ENCODE data around the gene HYOU1. TPM values are rescaled to one million over a fixed set of nuclear protein-coding genes. Genes with fewer than 3 reads are reported as not detected.

Gene HYOU1
- total RNA-seq, 4 donors from 2014 or later: 21.8 to 47.0 (median 33.0) TPM

DNA sequence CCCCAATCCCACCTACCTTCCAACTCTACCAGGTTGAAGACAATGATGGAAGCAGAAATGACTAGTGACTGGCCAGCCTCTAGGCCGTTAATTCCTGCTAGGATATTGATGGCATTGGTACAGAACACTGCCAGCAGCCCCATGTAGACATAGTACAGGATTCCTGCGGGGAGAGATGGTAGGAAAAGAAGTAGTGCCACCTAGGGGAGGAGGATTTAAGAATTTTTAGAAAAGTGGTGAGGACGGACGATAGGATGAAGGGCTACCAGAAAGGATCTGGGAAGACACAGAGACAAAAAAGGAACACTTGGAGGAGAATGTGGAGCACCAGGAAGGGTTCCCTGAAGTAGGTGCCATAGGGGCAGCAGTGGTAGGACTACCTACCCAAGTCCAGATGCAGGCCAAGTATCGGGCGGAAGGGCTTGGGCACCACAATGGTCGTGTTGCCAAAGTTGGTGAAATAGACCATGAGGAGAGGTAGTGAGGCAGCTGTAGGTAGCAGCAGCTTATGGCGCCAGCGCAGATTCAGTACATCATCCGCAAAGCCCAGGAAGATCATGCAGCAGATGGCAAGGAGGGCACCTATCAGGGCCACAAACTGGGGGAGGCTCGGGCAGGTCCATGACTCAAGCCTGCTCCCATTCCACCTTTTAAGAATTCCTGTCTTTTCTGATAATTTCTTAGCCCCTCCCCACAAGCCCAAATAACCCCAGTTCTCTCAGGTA, 43.4 kb upstream of the HYOU1 start:
- TF ChIP-seq, protein P1, sequence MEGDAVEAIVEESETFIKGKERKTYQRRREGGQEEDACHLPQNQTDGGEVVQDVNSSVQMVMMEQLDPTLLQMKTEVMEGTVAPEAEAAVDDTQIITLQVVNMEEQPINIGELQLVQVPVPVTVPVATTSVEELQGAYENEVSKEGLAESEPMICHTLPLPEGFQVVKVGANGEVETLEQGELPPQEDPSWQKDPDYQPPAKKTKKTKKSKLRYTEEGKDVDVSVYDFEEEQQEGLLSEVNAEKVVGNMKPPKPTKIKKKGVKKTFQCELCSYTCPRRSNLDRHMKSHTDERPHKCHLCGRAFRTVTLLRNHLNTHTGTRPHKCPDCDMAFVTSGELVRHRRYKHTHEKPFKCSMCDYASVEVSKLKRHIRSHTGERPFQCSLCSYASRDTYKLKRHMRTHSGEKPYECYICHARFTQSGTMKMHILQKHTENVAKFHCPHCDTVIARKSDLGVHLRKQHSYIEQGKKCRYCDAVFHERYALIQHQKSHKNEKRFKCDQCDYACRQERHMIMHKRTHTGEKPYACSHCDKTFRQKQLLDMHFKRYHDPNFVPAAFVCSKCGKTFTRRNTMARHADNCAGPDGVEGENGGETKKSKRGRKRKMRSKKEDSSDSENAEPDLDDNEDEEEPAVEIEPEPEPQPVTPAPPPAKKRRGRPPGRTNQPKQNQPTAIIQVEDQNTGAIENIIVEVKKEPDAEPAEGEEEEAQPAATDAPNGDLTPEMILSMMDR (IDR thresholded peaks at IDR 0.05): no peak
- TF ChIP-seq POLR2A (IDR thresholded peaks at IDR 0.05): no peak
- WGBS, 2 donors: 35 to 44% methylated on average over 8 to 11 of the region's 11 CpGs
- H3K4me3 ChIP-seq (ENCODE audit: low read depth, poor library complexity, severe bottlenecking): no peak overlapping the region
- DNase-seq (ENCODE audit: low spot score in 2 of 2): no peak
- intact Hi-C loops (cut with DNase I; ENCODE audit: low total_unique reads): no loop called here

DNA sequence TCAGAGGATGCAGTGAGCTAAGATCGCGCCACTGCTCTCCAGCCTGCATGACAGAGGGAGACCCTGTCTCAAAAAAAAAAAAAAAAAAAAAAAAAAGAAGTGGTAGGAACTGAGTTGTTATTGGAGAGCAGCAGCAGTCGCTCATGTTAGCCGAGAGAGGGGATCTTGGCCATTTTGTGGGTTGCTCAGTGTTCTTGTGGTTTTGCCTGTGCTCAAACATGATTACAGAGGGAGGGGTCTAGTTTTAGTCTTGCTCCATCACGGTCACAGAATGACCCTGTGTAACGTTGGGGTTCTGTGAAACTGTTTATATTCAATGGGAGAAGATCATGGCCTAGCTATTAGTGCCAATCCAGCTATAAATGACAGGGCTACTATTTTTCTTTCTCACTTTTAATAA, 42.7 kb upstream of the HYOU1 start:
- intact Hi-C loops (cut with DNase I; ENCODE audit: low total_unique reads): no loop called here
- 83 to 84% methylated on average over 6 of the region's 6 CpGs for whole genome bisulfite sequencing, 2 donors
- TF ChIP-seq, protein P1 (IDR thresholded peaks at IDR 0.05): no peak
- TF ChIP-seq POLR2A (IDR thresholded peaks at IDR 0.05): no peak
- no peak overlapping the region for H3K4me3 ChIP-seq (ENCODE audit: low read depth, poor library complexity, severe bottlenecking)
- DNase-seq (ENCODE audit: low spot score in 2 of 2): no peak

DNA sequence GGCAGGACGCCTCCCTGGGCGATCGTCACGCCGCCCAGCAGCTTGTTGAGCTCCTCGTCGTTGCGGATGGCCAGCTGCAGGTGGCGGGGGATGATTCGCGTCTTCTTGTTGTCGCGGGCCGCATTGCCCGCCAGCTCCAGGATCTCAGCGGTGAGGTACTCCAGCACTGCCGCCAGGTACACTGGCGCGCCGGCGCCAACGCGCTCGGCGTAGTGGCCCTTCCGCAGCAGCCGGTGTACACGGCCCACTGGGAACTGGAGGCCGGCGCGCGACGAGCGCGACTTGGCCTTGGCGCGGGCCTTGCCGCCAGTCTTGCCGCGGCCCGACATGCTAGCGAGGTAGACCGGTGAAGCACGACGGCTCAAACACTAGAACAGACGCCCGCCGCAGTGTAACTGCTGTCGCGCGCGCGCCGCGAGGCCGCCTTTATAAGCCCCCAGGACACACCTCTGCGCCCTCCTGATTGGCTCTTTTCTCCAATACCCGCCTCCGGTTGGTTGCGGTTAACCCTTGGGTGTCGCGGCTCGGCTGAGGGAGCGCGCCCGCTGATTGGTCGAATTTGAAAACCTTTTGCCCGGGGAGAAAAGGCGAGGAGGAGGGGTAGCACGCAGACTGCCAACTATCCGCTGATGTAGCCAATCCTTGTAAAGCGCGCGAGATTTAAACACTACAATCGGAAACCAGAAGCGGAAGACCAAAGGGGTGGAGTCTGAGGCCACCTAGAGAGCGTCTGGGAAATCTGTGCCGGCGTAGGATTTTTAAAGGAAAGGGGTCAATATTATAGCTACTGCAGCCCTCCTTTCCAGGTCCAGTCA, 38.3 kb upstream of the HYOU1 start:
- peak overlapping the region; percentile 62 for H3K4me3 ChIP-seq (ENCODE audit: low read depth, poor library complexity, severe bottlenecking)
- DNase-seq (ENCODE audit: low spot score in 2 of 2): peak; percentile 99 to 100
- 0% methylated on average over 24 to 54 of the region's 79 CpGs for WGBS, 2 donors
- peak in 1 of 2 donors; percentile 94 for TF ChIP-seq POLR2A (IDR thresholded peaks at IDR 0.05)
- TF ChIP-seq, protein P1 (IDR thresholded peaks at IDR 0.05): peak in 1 of 3 donors; percentile 33
- intact Hi-C loops (cut with DNase I; ENCODE audit: low total_unique reads): no loop called here

DNA sequence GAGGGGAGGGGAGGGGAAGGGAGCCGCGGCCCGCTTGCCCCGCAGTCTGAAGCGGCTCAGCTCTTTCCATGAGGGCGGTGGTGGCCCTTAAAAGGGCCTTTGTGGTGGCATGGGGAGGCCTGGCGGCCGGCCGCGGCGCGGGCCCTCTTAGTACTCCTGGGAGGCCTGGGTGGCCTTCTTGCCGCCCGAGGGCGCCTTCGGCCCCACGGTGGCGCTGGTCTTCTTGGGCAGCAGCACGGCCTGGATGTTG, 37.7 kb upstream of the HYOU1 start:
- no peak for TF ChIP-seq POLR2A (IDR thresholded peaks at IDR 0.05)
- TF ChIP-seq, protein P1 (IDR thresholded peaks at IDR 0.05): no peak
- 0 to 1% methylated on average over 6 to 18 of the region's 19 CpGs for WGBS, 2 donors
- intact Hi-C loops (cut with DNase I; ENCODE audit: low total_unique reads): no loop called here
- DNase-seq (ENCODE audit: low spot score in 2 of 2): peak; percentile 74 to 95
- peak overlapping the region; percentile 62 for H3K4me3 ChIP-seq (ENCODE audit: low read depth, poor library complexity, severe bottlenecking)

DNA sequence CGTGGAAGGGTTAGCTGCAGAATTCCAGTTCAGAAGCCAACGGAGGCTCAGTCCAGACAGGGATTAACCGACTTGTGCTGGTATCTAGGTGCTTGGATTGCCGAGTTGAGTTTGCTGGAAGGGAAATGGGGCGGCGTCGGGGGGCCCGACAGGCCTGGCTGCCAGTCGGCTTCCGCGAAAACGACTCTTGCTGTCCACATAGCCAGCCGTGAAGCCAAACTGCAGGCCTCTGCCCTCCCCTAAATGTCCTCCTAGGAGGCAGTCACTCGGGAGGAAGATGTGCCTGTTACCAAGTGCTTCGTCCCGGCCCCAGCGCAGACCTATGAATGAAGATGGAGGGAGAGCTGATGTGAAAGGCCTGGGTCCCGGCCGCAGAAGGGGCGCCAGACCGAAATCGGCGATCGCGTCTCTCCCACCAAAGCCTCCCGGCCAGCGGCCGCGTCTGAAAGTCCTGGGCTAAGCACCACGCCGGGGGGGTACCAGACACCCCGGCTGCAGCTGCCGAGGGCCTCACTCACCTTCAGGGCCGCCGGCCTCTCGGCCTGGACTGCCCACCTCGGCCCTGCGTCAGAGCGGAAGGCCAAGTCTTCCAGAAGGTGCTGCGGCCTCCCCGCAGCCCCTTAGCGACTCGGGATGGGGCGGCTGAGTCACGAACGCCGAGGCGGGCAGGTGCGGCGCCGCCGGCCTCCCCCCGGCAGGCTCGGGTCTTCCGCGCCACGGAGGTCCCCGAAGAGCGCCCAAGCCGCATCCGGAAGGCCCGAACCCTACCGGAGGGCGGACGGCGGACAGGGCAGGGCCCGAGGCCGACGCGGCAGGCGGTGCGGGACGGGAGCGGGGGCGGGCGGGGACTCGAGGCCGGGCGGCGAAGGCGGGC, 37.2 kb upstream of the HYOU1 start:
- no peak for TF ChIP-seq POLR2A (IDR thresholded peaks at IDR 0.05)
- TF ChIP-seq, protein P1 (IDR thresholded peaks at IDR 0.05): no peak
- intact Hi-C loops (cut with DNase I; ENCODE audit: low total_unique reads): no loop called here
- peak in 1 of 2 donors; percentile 90 for DNase-seq (ENCODE audit: low spot score in 2 of 2)
- peak overlapping the region; percentile 62 for H3K4me3 ChIP-seq (ENCODE audit: low read depth, poor library complexity, severe bottlenecking)
- WGBS, 2 donors: 0 to 1% methylated on average over 20 to 70 of the region's 81 CpGs
